K562 (cell line): ENCODE results near the gene TDG. TPM values are rescaled to one million over a fixed set of nuclear protein-coding genes. Genes with fewer than 3 reads are reported as not detected.
A peak's percentile ranks its signal among the peaks of the same experiment; 100 is the strongest.

Experiments
- CBX1 ChIP-seq: sonication (generic); IDR thresholded peaks from 2 replicates; pipeline ENCODE4 v1.6.1; 2016; ENCODE audit warnings: antibody characterized with exemption, low read depth, mild to moderate bottlenecking
- ETS2 ChIP-seq: IDR thresholded peaks from 2 replicates; pipeline ENCODE4 v1.6.1; 2016; ENCODE audit warnings: borderline replicate concordance, missing genetic modification characterization, mild to moderate bottlenecking, moderate library complexity, missing compliant biosample characterization; ENCODE audit not compliant: poor library complexity, severe bottlenecking
- HSF4 ChIP-seq: fragments of 250-450 bp; sonication (Bioruptor Pico); IDR thresholded peaks from 2 replicates; pipeline ENCODE4 v2.1.2; 2022; ENCODE audit warnings: mild to moderate bottlenecking, moderate library complexity, borderline replicate concordance
- LEF1 ChIP-seq: fragments of 450-650 bp; IDR thresholded peaks from 2 replicates; pipeline ENCODE4 v1.6.1; 2016; ENCODE audit warnings: mild to moderate bottlenecking
- NFE2L1 ChIP-seq: fragments of 450-650 bp; IDR thresholded peaks from 2 replicates; pipeline ENCODE4 v1.6.1; 2016; ENCODE audit warnings: missing genetic modification characterization, low read depth, mild to moderate bottlenecking, missing compliant biosample characterization, moderate library complexity, borderline replicate concordance
- POLR2G ChIP-seq: fragments of 200-400 bp; formaldehyde crosslinking; IDR thresholded peaks from 2 replicates; pipeline ENCODE4 v1.6.1; 2017; ENCODE audit warnings: low read depth, mild to moderate bottlenecking, antibody characterized with exemption, low read length, moderate library complexity
- SREBF2 ChIP-seq: sonication (generic); formaldehyde crosslinking; IDR thresholded peaks from 2 replicates; pipeline ENCODE4 v1.4.0; 2020; ENCODE audit warnings: mild to moderate bottlenecking, missing genetic modification reagents
- SRSF1 ChIP-seq: fragments of 200-400 bp; formaldehyde crosslinking; IDR thresholded peaks from 2 replicates; pipeline ENCODE4 v1.6.1; 2017; ENCODE audit warnings: mild to moderate bottlenecking, low read depth, low read length, moderate library complexity
- TAL1 ChIP-seq: fragments of 450-650 bp; IDR thresholded peaks from 2 replicates; pipeline ENCODE4 v1.6.1; 2016; ENCODE audit warnings: mild to moderate bottlenecking
- YBX1 ChIP-seq: fragments of 450-650 bp; IDR thresholded peaks from 2 replicates; pipeline ENCODE4 v1.7.1; 2016; ENCODE audit warnings: mild to moderate bottlenecking
- polyA plus RNA-seq, 8 experiments: library from polyadenylated mRNA; depleted of rRNA in 4 of 8; stranded (reverse) in 5 of 8; unstranded in 3 of 8; fragments of >200 nt; fragmentation: Nextera tagmentation in 2 of 8; fragmentation: Illumina TruSeq in 1 of 8; extraction: Ambion mirVana in 2 of 8; extraction: Trizol in 1 of 8; gene quantifications; 2 replicates each; pipeline versions ENCODE4 v1.2.1 to v1.2.3, GENCODE V29; 2011 to 2014; ENCODE audit warnings: inconsistent platforms in 1 of 8, missing spikeins in 1 of 8
- total RNA-seq, 7 experiments: library from RNA; depleted of rRNA in 6 of 7; stranded (reverse); fragments of >200 nt in 6 of 7; fragmentation: Illumina TruSeq in 2 of 7; extraction: Trizol in 2 of 7; gene quantifications; 2 replicates each; pipeline versions ENCODE4 v1.2.1 to v1.2.3, GENCODE V29; 2011 to 2021; ENCODE audit warnings: low replicate concordance in 1 of 7
- TF ChIP-seq, protein P1 (sequence below): fragments of 250-450 bp; sonication (Bioruptor Pico); IDR thresholded peaks from 2 replicates; pipeline ENCODE4 v1.4.0; 2020
- TF ChIP-seq, protein P2 (sequence below): fragments of 250-450 bp; sonication (Bioruptor Pico); IDR thresholded peaks from 2 replicates; pipeline ENCODE4 v1.4.0; 2020; ENCODE audit warnings: mild to moderate bottlenecking
- TF ChIP-seq, protein P3 (sequence below): sonication (generic); formaldehyde crosslinking; IDR thresholded peaks from 2 replicates; pipeline ENCODE4 v1.8.1; 2023; ENCODE audit warnings: mild to moderate bottlenecking, missing genetic modification reagents
- TF ChIP-seq, protein P4 (sequence below), 3 experiments: IDR thresholded peaks in 2 of 3; conservative IDR thresholded peaks in 1 of 3; 2 replicates each; pipeline ENCODE4 v1.5.1; 2011 to 2012; ENCODE audit warnings: low read length in 3 of 3, mild to moderate bottlenecking in 3 of 3, control low read depth in 2 of 3, improper control_type of control experiment in 1 of 3, inconsistent platforms in 1 of 3, low read depth in 1 of 3, mixed read lengths in 1 of 3, moderate library complexity in 1 of 3; ENCODE audit not compliant: insufficient read depth in 2 of 3

The TDG gene
- total and polyA plus RNA-seq, 9 of the 15 experiments (the other 6 are each of a cell fraction or from before 2014, with no cell fraction given), result 37.6 to 77.2 (median 64.0) TPM

DNA sequence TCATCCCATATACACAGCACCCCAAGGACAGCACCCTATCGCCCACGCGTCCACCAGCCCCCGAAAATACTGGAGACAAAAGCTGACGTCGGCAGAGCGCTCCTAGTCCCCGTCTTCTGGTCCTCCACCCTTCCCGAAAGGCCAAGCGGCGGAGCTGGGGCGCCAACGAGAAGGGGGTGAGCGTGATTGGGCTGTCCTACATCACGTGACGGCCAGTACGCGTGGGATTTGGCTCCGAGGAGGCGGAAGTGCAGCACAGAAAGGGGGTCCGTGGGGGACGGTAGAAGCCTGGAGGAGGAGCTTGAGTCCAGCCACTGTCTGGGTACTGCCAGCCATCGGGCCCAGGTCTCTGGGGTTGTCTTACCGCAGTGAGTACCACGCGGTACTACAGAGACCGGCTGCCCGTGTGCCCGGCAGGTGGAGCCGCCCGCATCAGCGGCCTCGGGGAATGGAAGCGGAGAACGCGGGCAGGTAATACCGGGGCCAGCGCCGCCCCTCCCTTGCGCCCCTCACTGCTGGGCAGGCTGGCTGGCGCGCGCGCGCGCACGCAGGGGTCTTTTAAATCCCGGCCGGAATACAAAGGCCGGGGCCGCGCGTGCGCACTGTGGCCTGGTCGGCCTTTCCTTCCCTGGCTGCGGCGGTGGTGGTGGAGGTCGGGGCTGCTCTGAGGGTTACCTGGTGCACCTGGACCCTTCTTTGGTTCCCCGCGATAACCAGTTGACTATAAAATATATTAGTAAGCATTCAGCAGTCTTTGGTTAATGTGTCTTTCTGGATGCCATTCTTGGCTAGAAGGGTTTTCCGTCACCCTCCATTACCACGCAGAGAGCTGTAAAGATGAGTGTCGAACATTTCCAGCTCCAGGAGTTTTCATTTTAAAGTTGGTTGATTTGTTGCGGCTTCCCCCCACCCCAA, at the start of gene TDG (continued):
- TF ChIP-seq NFE2L1, result no peak
- TF ChIP-seq YBX1, result no peak
- TF ChIP-seq CBX1, result 0 out of 2 replicates have a peak, but pooled peaks have one; percentile 70
- TF ChIP-seq POLR2G, result peak; percentile 98
- no peak for TF ChIP-seq ETS2
- TF ChIP-seq SRSF1, result no peak
- TF ChIP-seq SREBF2 (CRISPR knock-in tag), result no peak
- 0 out of 2 replicates have a peak, but pooled peaks have one; percentile 2 for TF ChIP-seq TAL1
- no peak for TF ChIP-seq HSF4 (CRISPR knock-in tag)
- peak; percentile 66 for TF ChIP-seq LEF1
- TF ChIP-seq, protein P1, sequence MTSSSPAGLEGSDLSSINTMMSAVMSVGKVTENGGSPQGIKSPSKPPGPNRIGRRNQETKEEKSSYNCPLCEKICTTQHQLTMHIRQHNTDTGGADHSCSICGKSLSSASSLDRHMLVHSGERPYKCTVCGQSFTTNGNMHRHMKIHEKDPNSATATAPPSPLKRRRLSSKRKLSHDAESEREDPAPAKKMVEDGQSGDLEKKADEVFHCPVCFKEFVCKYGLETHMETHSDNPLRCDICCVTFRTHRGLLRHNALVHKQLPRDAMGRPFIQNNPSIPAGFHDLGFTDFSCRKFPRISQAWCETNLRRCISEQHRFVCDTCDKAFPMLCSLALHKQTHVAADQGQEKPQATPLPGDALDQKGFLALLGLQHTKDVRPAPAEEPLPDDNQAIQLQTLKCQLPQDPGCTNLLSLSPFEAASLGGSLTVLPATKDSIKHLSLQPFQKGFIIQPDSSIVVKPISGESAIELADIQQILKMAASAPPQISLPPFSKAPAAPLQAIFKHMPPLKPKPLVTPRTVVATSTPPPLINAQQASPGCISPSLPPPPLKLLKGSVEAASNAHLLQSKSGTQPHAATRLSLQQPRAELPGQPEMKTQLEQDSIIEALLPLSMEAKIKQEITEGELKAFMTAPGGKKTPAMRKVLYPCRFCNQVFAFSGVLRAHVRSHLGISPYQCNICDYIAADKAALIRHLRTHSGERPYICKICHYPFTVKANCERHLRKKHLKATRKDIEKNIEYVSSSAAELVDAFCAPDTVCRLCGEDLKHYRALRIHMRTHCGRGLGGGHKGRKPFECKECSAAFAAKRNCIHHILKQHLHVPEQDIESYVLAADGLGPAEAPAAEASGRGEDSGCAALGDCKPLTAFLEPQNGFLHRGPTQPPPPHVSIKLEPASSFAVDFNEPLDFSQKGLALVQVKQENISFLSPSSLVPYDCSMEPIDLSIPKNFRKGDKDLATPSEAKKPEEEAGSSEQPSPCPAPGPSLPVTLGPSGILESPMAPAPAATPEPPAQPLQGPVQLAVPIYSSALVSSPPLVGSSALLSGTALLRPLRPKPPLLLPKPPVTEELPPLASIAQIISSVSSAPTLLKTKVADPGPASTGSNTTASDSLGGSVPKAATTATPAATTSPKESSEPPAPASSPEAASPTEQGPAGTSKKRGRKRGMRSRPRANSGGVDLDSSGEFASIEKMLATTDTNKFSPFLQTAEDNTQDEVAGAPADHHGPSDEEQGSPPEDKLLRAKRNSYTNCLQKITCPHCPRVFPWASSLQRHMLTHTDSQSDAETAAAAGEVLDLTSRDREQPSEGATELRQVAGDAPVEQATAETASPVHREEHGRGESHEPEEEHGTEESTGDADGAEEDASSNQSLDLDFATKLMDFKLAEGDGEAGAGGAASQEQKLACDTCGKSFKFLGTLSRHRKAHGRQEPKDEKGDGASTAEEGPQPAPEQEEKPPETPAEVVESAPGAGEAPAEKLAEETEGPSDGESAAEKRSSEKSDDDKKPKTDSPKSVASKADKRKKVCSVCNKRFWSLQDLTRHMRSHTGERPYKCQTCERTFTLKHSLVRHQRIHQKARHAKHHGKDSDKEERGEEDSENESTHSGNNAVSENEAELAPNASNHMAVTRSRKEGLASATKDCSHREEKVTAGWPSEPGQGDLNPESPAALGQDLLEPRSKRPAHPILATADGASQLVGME, result no peak; the same call in 1 of the 2 replicates
- TF ChIP-seq, protein P2, sequence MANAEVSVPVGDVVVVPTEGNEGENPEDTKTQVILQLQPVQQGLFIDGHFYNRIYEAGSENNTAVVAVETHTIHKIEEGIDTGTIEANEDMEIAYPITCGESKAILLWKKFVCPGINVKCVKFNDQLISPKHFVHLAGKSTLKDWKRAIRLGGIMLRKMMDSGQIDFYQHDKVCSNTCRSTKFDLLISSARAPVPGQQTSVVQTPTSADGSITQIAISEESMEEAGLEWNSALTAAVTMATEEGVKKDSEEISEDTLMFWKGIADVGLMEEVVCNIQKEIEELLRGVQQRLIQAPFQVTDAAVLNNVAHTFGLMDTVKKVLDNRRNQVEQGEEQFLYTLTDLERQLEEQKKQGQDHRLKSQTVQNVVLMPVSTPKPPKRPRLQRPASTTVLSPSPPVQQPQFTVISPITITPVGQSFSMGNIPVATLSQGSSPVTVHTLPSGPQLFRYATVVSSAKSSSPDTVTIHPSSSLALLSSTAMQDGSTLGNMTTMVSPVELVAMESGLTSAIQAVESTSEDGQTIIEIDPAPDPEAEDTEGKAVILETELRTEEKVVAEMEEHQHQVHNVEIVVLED (CRISPR knock-in tag), result 0 out of 2 replicates have a peak, but pooled peaks have one; percentile 19
- TF ChIP-seq, protein P3, sequence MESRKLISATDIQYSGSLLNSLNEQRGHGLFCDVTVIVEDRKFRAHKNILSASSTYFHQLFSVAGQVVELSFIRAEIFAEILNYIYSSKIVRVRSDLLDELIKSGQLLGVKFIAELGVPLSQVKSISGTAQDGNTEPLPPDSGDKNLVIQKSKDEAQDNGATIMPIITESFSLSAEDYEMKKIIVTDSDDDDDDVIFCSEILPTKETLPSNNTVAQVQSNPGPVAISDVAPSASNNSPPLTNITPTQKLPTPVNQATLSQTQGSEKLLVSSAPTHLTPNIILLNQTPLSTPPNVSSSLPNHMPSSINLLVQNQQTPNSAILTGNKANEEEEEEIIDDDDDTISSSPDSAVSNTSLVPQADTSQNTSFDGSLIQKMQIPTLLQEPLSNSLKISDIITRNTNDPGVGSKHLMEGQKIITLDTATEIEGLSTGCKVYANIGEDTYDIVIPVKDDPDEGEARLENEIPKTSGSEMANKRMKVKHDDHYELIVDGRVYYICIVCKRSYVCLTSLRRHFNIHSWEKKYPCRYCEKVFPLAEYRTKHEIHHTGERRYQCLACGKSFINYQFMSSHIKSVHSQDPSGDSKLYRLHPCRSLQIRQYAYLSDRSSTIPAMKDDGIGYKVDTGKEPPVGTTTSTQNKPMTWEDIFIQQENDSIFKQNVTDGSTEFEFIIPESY, result peak; percentile 55; the same call in 1 of the 2 replicates
- TF ChIP-seq, protein P4, sequence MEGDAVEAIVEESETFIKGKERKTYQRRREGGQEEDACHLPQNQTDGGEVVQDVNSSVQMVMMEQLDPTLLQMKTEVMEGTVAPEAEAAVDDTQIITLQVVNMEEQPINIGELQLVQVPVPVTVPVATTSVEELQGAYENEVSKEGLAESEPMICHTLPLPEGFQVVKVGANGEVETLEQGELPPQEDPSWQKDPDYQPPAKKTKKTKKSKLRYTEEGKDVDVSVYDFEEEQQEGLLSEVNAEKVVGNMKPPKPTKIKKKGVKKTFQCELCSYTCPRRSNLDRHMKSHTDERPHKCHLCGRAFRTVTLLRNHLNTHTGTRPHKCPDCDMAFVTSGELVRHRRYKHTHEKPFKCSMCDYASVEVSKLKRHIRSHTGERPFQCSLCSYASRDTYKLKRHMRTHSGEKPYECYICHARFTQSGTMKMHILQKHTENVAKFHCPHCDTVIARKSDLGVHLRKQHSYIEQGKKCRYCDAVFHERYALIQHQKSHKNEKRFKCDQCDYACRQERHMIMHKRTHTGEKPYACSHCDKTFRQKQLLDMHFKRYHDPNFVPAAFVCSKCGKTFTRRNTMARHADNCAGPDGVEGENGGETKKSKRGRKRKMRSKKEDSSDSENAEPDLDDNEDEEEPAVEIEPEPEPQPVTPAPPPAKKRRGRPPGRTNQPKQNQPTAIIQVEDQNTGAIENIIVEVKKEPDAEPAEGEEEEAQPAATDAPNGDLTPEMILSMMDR (IDR thresholded peaks at IDR 0.05 in 2 of 3, conservative IDR thresholded peaks at IDR 0.05 in 1 of 3; ENCODE audit: insufficient read depth in 2 of 3, low read depth in 1 of 3, low read length in 3 of 3), result 0 out of 6 replicates have a peak, but pooled peaks of 1 of the 3 experiments have one; percentile 13
